HCT116 (cell line): ENCODE measurements around the gene CPB1. TPM values are rescaled to one million over a fixed set of nuclear protein-coding genes. Genes with fewer than 3 reads are reported as not detected.

Source experiments
- ATAC-seq: fragments of 200-7000 bp; cut with Tn5 transposase; 2 replicates; pipeline ENCODE4 v1.9.1; 2020; ENCODE audit warnings: mild to moderate bottlenecking, moderate library complexity
- BruUV-seq: library from RNA; stranded (reverse); fragments of 400-500 nt; replicated peaks from 2 replicates; lab custom pipeline; 2021; lab: Mats Ljungman, UMichigan
- CTCF ChIA-PET: fragments of 300-600 bp; sonication (Branson Sonifier 250); formaldehyde crosslinking; loops from one replicate; lab custom pipeline; 2021; ENCODE audit warnings: antibody characterized with exemption; lab: Charles Lee
- POLR2A ChIA-PET: fragments of 300-600, 350-600 bp; sonication (Branson Sonifier 250); formaldehyde crosslinking; loops from one replicate; lab custom pipeline; 2021; ENCODE audit warnings: antibody characterized with exemption; lab: Charles Lee
- RAD21 ChIA-PET, 2 experiments: fragments of 300-600 bp; sonication (Branson Sonifier 250); formaldehyde crosslinking; loops; one replicate each; lab custom pipeline; 2023; ENCODE audit warnings: low total read pairs in 2 of 2; ENCODE audit not compliant: uncharacterized antibody in 2 of 2, unreplicated experiment in 2 of 2, low non-redundant PET in 1 of 2; lab: Charles Lee
- DNase-seq: peaks from one replicate; pipeline ENCODE4 v3.0.0-alpha.2; 2010; ENCODE audit warnings: low read depth, low spot score
- H2AFZ ChIP-seq: fragments of 200-600 bp; shearing (Covaris generic), sonication (generic); 2 replicates; pipeline ENCODE4 v1.6.1; 2017; ENCODE audit warnings: low read depth, mixed run types, mixed read lengths, antibody characterized with exemption, low read length; ENCODE audit not compliant: poor library complexity, severe bottlenecking
- H3K27ac ChIP-seq: 2 replicates; pipeline ENCODE4 v1.5.1; 2012; ENCODE audit warnings: low read depth, low read length
- H3K27me3 ChIP-seq: fragments of 200-600 bp; sonication (generic); 2 replicates; pipeline ENCODE4 v1.6.1; 2016; ENCODE audit warnings: mixed run types, low read length, mixed read lengths; ENCODE audit not compliant: insufficient read depth
- H3K36me3 ChIP-seq, 2 experiments: fragments of 200-500 bp in 1 of 2; fragments of 200-600 bp in 1 of 2; sonication (Bioruptor generic) in 1 of 2; sonication (generic) in 1 of 2; 2 replicates each; pipeline versions ENCODE4 v1.5.1 to v1.6.1; 2014 to 2016; ENCODE audit warnings: low read length in 2 of 2, inconsistent platforms in 1 of 2, mixed read lengths in 1 of 2, mixed run types in 1 of 2; ENCODE audit not compliant: insufficient read depth in 2 of 2, control insufficient read depth in 1 of 2
- H3K4me1 ChIP-seq, 2 experiments: fragments of 200-600 bp in 1 of 2; sonication (generic) in 1 of 2; 2 replicates each; pipeline versions ENCODE4 v1.5.1 to v1.6.1; 2012 to 2017; ENCODE audit warnings: low read length in 2 of 2, inconsistent platforms in 1 of 2, mild to moderate bottlenecking in 1 of 2, mixed read lengths in 1 of 2, mixed run types in 1 of 2, moderate library complexity in 1 of 2; ENCODE audit not compliant: insufficient read depth in 2 of 2, control insufficient read depth in 1 of 2
- H3K4me2 ChIP-seq: fragments of 200-600 bp; sonication (generic); 2 replicates; pipeline ENCODE4 v1.6.1; 2017; ENCODE audit warnings: mixed run types, low read length, mixed read lengths
- H3K4me3 ChIP-seq, 2 experiments: fragments of 200-600 bp in 1 of 2; sonication (generic) in 1 of 2; replicated peaks in 1 of 2; 2 replicates each; pipeline ENCODE4 v1.5.1; 2011 to 2016; ENCODE audit warnings: low read length in 2 of 2, control low read depth in 1 of 2, low read depth in 1 of 2, mild to moderate bottlenecking in 1 of 2, mixed read lengths in 1 of 2, mixed run types in 1 of 2
- H3K79me2 ChIP-seq: fragments of 200-600 bp; sonication (generic); 2 replicates; pipeline ENCODE4 v1.6.1; 2017; ENCODE audit warnings: mild to moderate bottlenecking, mixed run types, low read length, moderate library complexity, mixed read lengths; ENCODE audit not compliant: insufficient read depth
- H3K9ac ChIP-seq: fragments of 200-600 bp; sonication (generic); 2 replicates; pipeline ENCODE4 v1.6.1; 2016; ENCODE audit warnings: low read length, mixed read lengths
- H3K9me2 ChIP-seq: fragments of 200-600 bp; sonication (generic), shearing (Covaris generic); 2 replicates; pipeline ENCODE4 v1.6.1; 2017; ENCODE audit warnings: mixed run types, mild to moderate bottlenecking, moderate library complexity; ENCODE audit not compliant: insufficient read depth
- H3K9me3 ChIP-seq, 2 experiments: fragments of 200-500 bp in 1 of 2; fragments of 200-600 bp in 1 of 2; sonication (Bioruptor generic) in 1 of 2; sonication (generic) in 1 of 2; 2 replicates each; pipeline ENCODE4 v1.6.1; 2014 to 2017; ENCODE audit warnings: low read length in 2 of 2, mixed read lengths in 2 of 2, inconsistent platforms in 1 of 2, low read depth in 1 of 2, mild to moderate bottlenecking in 1 of 2, mixed run types in 1 of 2, moderate library complexity in 1 of 2; ENCODE audit not compliant: control insufficient read depth in 1 of 2, insufficient read depth in 1 of 2
- H4K20me1 ChIP-seq: fragments of 200-600 bp; sonication (generic), shearing (Covaris generic); 2 replicates; pipeline ENCODE4 v1.6.1; 2017; ENCODE audit warnings: mixed run types, mild to moderate bottlenecking, moderate library complexity; ENCODE audit not compliant: insufficient read depth
- ATF3 ChIP-seq: IDR thresholded peaks from 2 replicates; pipeline ENCODE4 v1.6.1; 2012
- CEBPB ChIP-seq: IDR thresholded peaks from 2 replicates; pipeline ENCODE4 v1.6.1; 2012; ENCODE audit warnings: low read depth
- EGR1 ChIP-seq: IDR thresholded peaks from 2 replicates; pipeline ENCODE4 v1.6.1; 2012; ENCODE audit warnings: low read depth
- EZH2 ChIP-seq: fragments of 200-600 bp; sonication (generic); IDR thresholded peaks from 2 replicates; pipeline ENCODE4 v1.6.1; 2017; ENCODE audit warnings: antibody characterized with exemption, mixed run types
- POLR2A ChIP-seq: IDR thresholded peaks from 2 replicates; pipeline ENCODE4 v1.7.0; 2011; ENCODE audit warnings: borderline replicate concordance; ENCODE audit not compliant: insufficient read depth, insufficient read length; ENCODE audit errors: extremely low read depth
- REST ChIP-seq: IDR thresholded peaks from 2 replicates; pipeline ENCODE4 v1.6.1; 2012; ENCODE audit warnings: low read depth
- SIN3A ChIP-seq: IDR thresholded peaks from 2 replicates; pipeline ENCODE4 v1.6.1; 2012; ENCODE audit warnings: low read depth
- TCF7L2 ChIP-seq: IDR thresholded peaks from 2 replicates; pipeline ENCODE4 v1.7.0; 2011; ENCODE audit warnings: borderline replicate concordance, inconsistent platforms; ENCODE audit not compliant: insufficient read depth, insufficient read length; ENCODE audit errors: extremely low read depth
- YY1 ChIP-seq: IDR thresholded peaks from 2 replicates; pipeline ENCODE4 v1.6.1; 2011; ENCODE audit warnings: low read length, low read depth, moderate library complexity, mild to moderate bottlenecking; ENCODE audit not compliant: insufficient replicate concordance; ENCODE audit errors: extremely low read depth
- ZBTB33 ChIP-seq: IDR thresholded peaks from 2 replicates; pipeline ENCODE4 v1.6.1; 2011; ENCODE audit warnings: mild to moderate bottlenecking, low read length, moderate library complexity; ENCODE audit not compliant: insufficient replicate concordance; ENCODE audit errors: extremely low read depth
- ZFX ChIP-seq: fragments of 450-650 bp; IDR thresholded peaks from 2 replicates; pipeline ENCODE4 v1.6.1; 2017
- intact Hi-C: fragments of 100-400 bp; cut with micrococcal nuclease; formaldehyde crosslinking; loops from 2 replicates; pipeline ENCODE4 v1.10.0; 2022
- total RNA-seq: library from RNA; stranded (reverse); gene quantifications from one replicate; pipeline ENCODE4 v1.2.1, GENCODE V29; 2021; ENCODE audit not compliant: unreplicated experiment

CPB1 gene
- total RNA-seq, 1 experiment from 2014 or later: 6.2 TPM

GRCh38 chr3:148863814-148864213 is 36.2 kb downstream of the CPB1 start (continued):
- TF ChIP-seq ZBTB33 (no peak), EGR1 (no peak)

- Histone ChIP-seq H3K79me2 (no peaks in the 10 kb centered on the region), H3K4me2 (no peak within 1 kb of the TSS), H4K20me1 (no peaks in the 10 kb centered on the region), H3K36me3 (no peaks in the 10 kb centered on the region), H3K9me3 (no peaks in the 10 kb centered on the region), H3K9ac (no peak within 1 kb of the TSS), H3K27me3 (no peaks in the 10 kb centered on the region)
- RAD21 ChIA-PET: no interaction called here
- TF ChIP-seq ATF3 (no peak), POLR2A (no peak), YY1 (no peak), REST (no peak), ZBTB33 (no peak), TCF7L2 (no peak), CEBPB (no peak), EZH2 (no peak), EGR1 (no peak), ZFX (no peak), SIN3A (no peak)
- TF ChIP-seq, all 23 proteins: peak for 0
- DNase-seq: no peak
- Histone ChIP-seq H3K9me2 (no peaks in the 10 kb centered on the region), H3K4me3 (no peak within 1 kb of the TSS), H3K4me1 (no peaks in the 10 kb centered on the region), H2AFZ (no peak within 1 kb of the TSS), H3K27ac (no peak within 1 kb of the TSS)
- ChIA-PET CTCF (no interaction called here), POLR2A (no interaction called here)
- no TSS peak for BruUV-seq
- ATAC-seq: no peak
- intact Hi-C loops: no loop called here
Observed at GRCh38 chr3:148865049-148865448, 37.4 kb downstream of the CPB1 start, which contains the start of gene CPA3. Gene CPA3 (plus strand): TSS chr3:148865296. CDS start chr3:148865308, 12 bp downstream.
